ENCODE measurements around the gene MFN2. TPM values are rescaled to one million over a fixed set of nuclear protein-coding genes. Genes with fewer than 3 reads are reported as not detected.

MFN2 gene
- total and polyA plus RNA-seq, 9 of the 15 experiments (the other 6 are each of a cell fraction or from before 2014, with no cell fraction given), result 10.5 to 158 (median 87.1) TPM

DNA sequence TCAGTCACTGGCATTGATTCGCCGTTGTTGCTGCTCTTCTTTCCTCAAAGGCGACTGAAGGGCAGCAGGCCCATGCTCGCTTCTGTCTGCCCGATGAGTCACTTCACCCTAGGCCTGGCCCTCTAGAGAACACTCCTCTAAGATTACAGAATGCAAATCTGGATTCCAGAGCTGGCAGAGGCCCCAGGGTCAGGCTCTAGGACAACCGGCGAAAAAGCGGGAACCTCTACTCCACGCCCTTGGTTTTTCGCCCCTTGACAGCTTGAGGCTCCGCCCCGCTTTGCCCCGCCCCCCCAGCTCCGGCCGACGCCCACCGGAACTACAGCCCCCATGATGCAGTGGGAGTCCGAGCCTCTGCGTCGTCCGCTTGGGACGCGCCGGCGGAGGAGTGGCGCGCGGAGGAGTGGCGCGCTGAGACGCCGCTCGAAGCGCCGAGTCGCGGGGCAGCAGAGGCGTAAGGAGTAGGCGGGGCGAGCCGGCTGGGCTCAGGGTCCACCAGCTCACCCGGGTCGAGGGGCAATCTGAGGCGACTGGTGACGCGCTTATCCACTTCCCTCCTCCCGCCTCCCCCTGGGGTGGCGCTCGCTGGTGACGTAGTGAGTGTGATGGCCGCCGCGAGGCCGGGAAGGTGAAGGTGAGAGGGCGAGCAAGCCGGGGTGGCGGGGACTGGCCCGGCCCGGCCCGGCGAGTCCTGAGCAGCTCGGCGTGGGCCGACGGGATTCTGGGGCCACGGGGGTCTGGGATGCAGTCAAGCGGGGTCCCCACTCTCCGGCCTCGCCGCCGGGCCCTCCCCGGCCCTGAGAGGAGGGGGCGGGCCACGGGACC is at the start of gene MFN2 (continued):
- TF ChIP-seq, protein P1, sequence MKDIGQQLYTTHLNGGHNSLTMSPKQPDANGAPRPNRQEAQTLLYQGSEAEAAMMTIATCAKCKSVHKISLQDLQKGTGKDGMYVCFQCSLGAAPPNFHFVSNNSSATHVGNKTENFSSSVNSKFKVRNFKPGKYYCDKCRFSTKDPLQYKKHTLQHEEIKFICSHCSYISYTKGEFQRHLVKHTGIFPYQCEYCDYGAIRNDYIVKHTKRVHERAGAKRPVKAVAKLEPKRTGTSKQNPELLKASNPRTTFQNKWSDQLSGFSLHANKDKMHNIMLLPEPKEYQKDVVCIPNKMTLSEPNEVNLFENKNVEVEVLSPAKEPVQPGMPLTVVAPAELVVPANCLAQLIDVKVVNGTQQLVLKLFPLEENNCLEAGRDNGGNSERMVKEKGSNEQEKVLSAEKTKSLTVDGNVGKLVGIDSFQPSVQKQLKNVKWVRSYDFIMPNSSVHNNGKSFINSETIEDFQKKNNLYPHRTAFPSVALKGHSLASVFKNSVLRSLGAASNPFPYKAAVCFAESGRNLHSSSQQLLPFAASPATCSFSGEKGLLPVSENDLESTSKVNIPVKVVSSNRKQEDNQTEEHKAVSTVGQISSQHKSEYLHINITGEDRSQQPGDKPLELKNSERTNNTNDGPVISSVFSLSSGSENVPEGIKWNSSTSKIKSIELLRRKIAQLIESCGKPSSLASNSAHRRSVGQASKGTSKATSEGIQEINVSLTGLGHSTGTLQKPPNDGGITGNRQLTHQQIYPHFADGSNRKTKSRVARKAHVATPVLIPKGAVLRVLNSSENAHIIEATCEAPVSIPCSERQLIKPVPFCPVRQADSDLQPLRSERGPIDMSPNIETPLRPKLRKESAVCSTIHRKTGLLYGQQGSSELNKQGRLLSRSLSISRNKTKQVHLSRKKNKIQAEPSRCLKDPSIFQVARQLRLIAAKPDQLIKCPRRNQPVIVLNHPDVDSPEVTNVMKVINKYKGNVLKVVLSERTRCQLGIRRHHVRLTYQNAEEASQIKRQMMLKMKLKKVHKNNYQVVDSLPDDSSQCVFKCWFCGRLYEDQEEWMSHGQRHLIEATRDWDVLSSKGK (CRISPR knock-in tag; IDR thresholded peaks at IDR 0.05), result no peak
- peak; percentile 93 for TF ChIP-seq CCNT2 (IDR thresholded peaks at IDR 0.05; ENCODE audit: borderline replicate concordance, extremely low read depth, insufficient read length, low read depth, low read length)
- TF ChIP-seq, protein P2, sequence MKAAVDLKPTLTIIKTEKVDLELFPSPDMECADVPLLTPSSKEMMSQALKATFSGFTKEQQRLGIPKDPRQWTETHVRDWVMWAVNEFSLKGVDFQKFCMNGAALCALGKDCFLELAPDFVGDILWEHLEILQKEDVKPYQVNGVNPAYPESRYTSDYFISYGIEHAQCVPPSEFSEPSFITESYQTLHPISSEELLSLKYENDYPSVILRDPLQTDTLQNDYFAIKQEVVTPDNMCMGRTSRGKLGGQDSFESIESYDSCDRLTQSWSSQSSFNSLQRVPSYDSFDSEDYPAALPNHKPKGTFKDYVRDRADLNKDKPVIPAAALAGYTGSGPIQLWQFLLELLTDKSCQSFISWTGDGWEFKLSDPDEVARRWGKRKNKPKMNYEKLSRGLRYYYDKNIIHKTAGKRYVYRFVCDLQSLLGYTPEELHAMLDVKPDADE (conservative IDR thresholded peaks at IDR 0.05; ENCODE audit: control insufficient read depth, low read depth, low read length), result peak; percentile 92
- no peak for TF ChIP-seq ADNP (tag; IDR thresholded peaks at IDR 0.05)
- 0 out of 2 replicates have a peak, but pooled peaks have one; percentile 11 for TF ChIP-seq MYNN (IDR thresholded peaks at IDR 0.05)
- no peak for TF ChIP-seq MYNN (CRISPR knock-in tag; IDR thresholded peaks at IDR 0.05)
- TF ChIP-seq CBFA2T2 (conservative IDR thresholded peaks at IDR 0.05), result no peak; the same call in 1 of the 2 replicates
- no peak for TF ChIP-seq MTA2 (IDR thresholded peaks at IDR 0.05; ENCODE audit: low read depth)
- TF ChIP-seq NR2F6 (CRISPR knock-in tag; IDR thresholded peaks at IDR 0.05), result no peak
- no peak for TF ChIP-seq HOXB6 (CRISPR knock-in tag; IDR thresholded peaks at IDR 0.05; ENCODE audit: borderline replicate concordance)
- no peak for TF ChIP-seq CBX5 (IDR thresholded peaks at IDR 0.05; ENCODE audit: borderline replicate concordance, low read depth)
- peak; percentile 93 to 99 (median 96) for TF ChIP-seq YY1 (IDR thresholded peaks at IDR 0.05; ENCODE audit: borderline replicate concordance in 1 of 3, control insufficient read depth in 1 of 3, extremely low read depth in 1 of 3, insufficient read depth in 3 of 3, insufficient read length in 1 of 3, insufficient replicate concordance in 2 of 3, low read depth in 1 of 3, low read length in 2 of 3)
- no peak for TF ChIP-seq ZNF121 (CRISPR knock-in tag; conservative IDR thresholded peaks at IDR 0.05)
- TF ChIP-seq NBN (IDR thresholded peaks at IDR 0.05; ENCODE audit: low read depth), result peak; percentile 86
- TF ChIP-seq POLR2G (IDR thresholded peaks at IDR 0.05; ENCODE audit: low read depth, low read length), result peak; percentile 98
- TF ChIP-seq, protein P3, sequence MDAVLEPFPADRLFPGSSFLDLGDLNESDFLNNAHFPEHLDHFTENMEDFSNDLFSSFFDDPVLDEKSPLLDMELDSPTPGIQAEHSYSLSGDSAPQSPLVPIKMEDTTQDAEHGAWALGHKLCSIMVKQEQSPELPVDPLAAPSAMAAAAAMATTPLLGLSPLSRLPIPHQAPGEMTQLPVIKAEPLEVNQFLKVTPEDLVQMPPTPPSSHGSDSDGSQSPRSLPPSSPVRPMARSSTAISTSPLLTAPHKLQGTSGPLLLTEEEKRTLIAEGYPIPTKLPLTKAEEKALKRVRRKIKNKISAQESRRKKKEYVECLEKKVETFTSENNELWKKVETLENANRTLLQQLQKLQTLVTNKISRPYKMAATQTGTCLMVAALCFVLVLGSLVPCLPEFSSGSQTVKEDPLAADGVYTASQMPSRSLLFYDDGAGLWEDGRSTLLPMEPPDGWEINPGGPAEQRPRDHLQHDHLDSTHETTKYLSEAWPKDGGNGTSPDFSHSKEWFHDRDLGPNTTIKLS (IDR thresholded peaks at IDR 0.05; ENCODE audit: borderline replicate concordance, low read depth), result peak; percentile 93
- peak; percentile 65 for TF ChIP-seq ZBTB17 (CRISPR knock-in tag; IDR thresholded peaks at IDR 0.05)
